ENCODE results near the gene HOXC12.

The HOXC12 gene

DNA sequence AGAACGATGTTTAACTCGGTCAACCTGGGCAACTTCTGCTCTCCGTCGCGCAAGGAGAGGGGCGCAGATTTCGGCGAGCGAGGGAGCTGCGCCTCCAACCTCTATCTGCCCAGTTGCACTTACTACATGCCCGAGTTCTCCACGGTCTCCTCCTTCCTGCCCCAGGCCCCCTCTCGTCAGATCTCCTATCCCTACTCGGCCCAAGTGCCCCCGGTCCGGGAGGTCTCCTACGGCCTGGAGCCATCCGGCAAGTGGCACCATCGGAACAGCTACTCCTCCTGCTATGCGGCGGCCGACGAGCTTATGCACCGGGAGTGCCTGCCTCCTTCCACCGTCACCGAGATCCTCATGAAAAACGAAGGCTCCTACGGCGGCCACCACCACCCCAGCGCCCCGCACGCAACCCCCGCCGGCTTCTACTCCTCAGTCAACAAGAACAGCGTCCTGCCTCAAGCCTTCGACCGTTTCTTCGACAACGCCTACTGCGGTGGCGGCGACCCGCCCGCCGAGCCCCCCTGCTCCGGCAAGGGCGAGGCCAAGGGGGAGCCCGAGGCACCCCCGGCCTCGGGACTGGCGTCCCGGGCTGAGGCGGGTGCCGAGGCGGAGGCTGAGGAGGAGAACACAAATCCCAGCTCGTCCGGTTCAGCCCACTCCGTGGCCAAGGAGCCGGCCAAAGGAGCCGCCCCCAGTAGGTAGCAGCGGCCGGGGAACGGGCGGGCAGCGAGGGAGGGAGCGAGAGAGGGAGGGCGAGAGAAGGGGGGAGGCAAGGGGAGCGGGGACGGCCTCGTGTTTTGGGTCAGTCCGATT, 18.7 kb downstream of the HOXC12 start:
- FAIRE-seq = no peak

DNA sequence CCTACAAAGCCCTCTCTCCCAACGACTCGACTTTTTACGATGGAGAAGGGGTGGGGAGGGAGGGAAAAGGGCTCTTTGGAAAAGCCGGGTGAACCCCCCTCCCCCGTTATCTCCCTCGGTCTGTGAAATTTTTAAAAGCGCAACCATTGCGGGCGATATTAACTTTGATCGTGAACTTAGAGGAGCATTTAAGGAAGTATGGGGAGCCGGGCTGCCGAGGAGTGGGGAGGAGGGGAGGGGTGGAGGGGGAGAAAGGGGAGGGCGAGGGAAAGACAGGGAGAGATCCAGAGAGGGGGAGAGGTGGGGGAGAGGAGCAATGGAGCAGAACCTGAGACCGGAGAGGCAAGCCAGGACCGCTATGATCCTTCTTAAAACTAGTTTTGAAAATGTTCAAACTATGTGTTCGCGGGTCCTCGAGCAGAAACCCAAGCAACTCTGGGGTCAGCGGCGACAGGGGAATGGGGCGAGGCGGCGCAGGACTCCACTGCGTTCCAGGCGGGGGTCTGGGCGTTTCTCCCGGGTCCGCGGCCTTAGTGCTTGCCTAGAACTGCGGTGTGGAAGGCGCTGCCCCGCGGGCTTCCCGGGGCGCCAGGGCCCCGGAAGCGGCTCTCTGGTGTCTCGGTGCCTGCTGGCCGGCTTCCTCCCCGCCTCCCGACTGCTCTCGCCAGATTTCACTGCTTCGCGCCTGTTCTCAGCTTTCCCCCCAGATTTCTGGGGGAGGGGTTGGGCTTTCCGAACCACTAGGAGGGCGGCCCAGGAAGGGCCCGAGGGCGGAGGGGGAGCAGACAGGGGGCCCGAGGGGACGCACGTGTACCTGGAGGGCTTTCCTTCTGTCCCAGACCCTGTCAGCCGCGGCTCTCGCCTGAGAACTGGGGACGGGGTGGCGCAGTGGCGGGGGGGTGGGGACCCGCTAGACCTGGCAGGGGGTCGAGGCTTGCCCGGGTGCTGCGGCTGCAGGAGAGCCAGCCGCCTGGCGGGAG, 19.7 kb downstream of the HOXC12 start, which contains the start of gene HOTAIR:
TSS of gene HOTAIR (minus strand) at position 871 of the 980 bp plus-strand sequence.
- FAIRE-seq = no peak

DNA sequence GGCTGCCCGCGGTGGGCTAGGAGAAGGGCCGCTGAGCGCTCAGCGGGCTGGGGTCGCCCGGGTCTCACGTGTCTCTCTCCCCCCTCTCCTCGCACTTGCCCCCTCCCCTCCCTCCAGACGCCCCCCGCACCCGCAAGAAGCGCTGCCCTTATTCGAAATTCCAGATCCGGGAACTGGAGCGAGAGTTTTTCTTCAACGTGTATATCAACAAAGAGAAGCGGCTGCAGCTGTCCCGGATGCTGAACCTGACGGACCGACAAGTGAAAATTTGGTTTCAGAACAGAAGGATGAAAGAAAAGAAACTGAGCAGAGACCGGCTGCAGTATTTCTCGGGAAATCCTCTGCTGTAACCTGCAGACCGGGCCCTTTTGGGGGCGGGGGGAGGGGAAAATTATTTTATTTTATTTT, 20.4 kb downstream of the HOXC12 start:
- FAIRE-seq = no peak

DNA sequence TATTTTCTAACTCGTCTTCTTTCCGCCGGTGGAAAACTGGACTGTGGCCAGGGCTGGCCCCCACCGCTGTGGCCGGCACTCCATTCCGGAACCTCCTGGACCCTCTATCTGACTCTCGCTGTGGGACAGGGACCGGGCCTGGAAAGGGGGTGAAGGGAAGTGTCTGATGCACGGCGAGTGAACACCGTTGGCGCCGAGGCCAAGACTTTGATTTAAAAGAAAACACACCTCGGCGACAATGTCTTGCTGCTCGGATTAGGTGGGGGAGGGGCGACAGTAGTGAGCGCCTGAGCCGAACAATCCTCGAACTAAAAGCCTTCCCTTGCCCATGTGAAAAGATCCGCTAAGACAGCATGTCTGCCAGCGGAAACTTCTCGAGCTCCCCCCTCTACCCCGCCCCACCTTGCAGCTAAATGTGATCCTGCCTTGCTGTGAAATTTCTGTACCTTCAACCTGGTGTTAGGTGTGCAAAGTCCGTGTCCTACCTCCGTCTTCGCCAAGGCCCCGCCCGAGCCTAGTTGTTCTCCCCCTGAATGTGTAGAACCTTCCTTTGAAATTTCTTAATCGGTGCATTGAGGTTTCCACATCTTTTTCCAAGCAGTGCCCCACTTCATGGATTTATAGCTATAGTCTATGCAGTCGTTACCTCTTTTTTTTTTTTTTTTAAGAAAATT, 20.9 kb downstream of the HOXC12 start:
- FAIRE-seq = no peak

DNA sequence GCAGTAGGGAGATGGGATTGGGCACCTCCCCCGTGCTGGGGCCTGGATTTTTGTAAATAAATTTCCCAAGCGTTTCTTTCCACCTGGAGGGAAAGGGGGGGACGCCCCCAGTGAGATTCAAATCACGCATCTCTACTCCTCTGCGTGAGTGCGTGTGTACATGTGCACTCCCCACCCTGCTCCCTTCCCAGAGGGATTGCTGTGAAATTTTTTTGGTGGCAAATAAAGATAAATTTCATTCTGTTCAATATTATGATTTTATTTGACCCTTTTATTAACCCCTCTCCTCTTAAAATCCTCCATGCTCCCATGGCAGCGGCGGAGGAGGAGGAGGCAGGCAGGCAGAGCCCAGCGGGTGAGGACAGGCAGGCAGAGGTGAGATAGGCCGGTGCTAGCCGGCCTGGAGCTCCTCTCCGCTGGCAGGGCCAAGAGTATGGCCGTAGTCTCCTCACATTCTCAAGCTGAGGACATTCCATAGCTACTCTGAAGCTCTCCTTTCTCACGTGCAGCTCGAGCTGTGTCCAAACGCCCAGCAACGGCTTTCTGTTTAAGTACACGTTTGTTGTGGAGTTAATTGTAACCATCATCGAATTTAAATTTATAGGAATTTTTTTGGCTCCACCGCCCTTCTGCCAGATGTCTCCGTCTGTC, 21.6 kb downstream of the HOXC12 start:
- FAIRE-seq = no peak

DNA sequence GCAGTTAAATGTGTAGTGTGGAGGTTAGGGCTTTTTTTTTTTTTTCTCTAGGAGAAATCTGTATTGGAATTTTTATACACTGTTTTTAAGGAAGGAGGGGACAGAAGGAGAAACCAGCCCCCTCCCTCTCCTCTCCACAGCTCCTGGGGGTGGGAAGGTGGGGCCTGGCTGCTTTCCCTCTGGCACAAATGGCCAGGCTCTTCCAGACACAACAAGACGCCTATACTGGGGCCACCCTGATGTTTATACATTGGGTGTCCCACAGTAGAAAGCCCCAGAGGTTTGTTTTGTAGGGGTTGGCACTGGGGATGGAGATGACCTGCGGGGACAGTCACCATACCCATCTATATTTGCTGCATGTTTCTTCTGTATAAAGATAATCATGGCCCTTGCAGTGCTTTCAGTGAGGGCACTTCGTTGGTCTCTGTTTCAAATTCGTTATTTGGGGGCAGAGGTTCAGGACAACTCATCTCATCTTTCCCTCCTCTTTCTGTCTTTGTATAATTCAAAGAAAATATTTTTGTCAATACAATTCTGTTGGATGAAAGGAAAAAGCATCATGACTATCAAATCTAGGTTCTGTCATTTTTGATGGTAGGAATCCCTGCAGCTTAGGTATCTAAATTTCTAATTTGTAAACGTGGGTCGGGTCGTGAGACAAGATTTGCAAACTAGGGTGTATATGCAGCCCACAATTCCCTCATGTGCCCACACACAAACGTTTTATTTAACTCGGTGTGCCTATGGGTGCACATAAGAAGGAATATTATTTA, 22.3 kb downstream of the HOXC12 start:
- FAIRE-seq = no peak

DNA sequence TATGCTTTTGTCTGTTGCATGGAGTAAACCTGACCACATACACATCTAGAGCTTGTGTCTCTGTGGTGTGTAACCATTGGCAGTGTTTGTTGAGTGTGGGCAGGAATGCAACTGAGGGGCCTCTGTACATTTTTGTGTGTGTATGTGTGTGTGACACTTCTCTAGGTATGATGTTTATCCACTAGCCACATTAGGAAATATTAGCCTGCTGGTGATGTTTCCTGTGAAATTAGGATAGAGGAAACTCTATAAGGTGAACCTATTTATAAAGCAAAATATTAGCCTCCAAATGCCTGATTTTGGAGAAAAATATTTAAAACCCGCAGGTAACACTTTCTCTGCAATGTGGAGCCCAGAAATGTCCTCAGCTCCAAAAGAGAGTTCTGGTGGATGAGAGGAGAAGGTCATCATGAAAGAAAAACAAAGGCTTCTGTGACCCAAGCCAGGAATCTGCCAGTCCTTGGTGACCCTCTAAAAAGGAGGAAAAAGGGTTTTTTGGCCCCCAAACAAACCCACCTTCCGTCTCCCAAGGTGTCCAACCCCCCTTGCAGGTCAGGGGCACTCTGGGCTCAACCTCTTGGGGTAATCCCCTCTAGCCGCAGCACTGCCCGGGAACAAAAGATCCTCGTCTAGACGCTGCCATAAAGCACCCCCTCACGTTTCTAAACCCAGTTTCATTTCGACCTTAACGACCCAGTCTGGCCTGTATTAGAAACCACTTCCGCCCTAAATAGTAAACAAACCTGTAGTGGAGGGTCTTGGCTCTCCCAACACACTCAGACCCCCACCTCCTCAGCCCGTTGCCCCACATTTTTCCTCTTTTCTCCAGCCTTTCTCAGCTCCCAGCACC, 23.1 kb downstream of the HOXC12 start:
- no peak for FAIRE-seq

DNA sequence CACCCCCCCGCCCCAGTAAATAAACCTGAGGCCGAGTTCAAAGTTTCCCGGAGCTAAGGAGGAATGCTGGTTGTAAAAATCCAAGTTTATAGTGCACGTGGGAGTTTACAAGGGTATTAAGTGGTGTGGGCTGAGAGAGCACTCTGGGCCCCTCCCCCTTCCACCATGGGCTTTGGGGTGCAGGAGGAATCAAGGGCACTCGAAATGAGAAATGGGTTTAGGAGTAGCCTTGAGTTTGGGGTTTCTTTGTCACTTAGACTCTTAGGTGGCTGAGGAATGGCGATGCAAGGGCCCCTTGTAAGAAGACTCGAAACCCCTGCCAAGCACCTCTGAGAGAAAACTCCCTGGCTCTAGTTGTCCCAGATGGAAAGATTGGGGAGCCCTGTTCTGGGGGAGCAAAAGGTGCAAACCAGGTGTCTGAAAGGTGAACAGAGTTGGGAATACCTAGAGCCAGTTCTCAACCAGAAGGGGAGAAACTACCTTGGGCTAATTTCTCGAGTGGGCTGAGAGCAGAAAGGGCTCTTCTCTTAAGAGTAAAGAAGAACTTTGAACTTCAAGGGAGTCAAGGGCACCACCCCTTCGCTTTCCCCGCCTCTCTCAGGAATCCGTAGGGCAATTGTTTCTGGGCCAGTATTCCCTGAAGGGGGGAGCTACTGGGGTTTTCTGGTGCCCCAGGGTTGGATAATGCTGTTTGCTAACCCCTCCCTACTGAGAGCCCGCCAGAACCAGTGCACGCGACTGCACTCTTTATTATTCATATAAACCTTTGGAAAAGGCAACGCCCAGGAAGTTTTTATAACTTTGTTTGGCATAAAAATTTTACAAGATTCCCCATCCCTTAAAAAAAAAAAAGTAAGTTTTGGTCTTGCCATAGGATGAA, 24.0 kb downstream of the HOXC12 start:
- no peak for FAIRE-seq

DNA sequence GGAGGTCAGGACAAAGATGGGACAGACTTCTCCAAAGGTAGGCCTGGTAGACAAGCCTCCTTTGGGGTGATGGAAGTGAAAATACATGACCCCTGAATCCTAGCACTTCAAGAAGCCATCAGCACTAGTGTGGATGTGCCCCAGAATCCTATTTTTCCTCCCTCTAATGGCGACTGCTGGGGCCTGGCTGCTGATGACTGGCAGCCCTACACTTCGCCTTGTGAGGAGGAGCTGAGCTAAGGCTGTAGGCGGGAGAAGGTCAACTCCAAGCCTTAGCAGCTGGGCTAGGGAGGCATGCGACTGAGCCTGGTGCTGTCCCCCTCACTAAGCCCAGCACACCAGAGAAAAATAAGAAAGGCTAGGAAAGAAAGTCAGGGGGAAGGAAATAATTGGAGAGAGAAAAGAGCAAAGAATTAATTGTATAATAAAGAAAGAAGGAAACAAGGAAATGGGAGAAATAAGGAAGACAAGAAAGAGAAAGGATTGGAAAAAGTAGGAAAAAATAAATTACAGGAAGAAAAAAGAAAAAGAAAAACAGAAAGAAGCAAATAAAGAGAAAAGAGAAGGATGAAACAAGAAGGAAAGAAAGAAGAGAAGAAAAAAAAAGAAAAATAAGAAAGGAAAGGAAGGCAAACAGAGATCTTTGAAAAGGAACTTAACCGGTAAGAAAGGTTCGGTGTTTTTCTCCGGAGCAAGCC, 25.6 kb downstream of the HOXC12 start:
- FAIRE-seq = no peak

DNA sequence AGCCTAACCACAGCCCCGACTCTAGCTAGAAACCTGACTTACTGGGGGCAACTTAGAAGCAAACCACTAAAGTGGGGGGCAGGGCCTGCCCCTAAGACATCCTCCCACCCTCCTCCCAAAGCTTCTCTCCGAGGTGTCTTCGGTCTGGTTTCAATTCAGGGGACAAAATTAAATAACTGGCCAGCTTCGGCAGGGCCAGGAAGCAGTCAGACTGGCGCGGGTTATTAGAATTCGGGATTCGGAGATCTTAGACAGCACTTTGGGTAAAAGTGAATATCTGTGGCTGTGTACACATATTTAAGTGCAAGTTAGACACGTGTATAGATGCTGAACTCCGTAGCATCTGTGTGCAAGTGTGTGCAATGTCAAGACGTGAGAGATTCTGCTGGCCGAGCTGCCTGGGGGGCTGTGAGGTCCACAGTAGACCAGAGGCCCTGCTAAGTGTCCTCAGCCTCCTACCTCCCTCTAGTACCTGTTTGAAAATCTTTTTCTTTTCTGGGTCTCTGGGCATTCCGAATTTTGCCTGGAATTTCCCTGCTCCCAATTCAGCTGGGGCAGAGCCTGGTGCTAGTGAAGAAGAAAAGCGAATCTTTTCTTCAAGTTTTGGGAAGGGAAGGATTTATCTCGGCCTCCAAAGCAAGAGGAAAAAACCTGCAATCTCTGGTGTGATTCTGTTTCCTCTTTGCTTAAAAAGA, 26.2 kb downstream of the HOXC12 start:
- FAIRE-seq = no peak

DNA sequence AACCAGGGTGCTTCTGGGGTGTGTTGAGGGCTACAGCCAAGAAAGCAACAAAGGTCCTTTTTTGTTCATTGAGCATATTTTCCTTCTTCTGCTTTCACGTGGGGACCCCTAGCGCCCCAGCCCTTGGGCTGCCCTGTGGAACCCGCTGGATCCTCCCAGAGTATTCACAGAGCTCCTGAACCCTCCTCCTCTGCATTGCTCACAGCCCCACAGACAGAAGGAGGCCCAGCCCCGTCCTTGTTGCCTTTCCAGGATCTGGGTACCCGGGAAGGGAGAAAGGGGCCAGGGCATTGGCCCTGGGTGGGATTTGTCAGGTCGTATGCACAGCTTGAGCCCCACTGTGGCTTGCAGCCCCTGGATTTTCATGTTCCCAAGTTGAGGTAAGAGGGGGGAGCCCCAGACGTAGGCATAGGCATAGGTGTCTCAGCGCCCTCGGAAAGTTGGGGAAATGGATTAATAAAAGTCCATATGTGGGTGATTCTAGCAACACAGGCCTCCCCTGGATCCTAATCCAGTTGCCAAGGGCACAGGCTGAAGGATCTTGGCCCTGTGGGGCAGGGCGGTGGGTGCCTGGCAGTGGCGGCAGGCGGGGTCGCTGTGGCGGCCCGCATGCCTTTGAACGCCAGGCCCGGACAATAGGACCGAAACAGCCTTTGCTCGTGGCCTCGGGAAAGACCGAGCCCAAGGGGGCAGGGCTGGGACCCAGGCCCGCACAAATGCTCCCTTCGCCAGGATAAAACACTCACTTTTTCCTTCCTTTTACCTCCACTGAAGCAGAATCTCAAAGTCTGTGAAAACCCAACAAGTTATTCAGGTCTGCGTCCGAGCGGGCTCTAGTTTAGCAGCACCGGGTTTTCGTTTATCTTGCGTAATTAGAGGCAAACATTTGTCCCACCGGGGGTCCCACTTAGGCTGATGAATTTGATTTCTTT, 27.2 kb downstream of the HOXC12 start:
- FAIRE-seq = no peak

DNA sequence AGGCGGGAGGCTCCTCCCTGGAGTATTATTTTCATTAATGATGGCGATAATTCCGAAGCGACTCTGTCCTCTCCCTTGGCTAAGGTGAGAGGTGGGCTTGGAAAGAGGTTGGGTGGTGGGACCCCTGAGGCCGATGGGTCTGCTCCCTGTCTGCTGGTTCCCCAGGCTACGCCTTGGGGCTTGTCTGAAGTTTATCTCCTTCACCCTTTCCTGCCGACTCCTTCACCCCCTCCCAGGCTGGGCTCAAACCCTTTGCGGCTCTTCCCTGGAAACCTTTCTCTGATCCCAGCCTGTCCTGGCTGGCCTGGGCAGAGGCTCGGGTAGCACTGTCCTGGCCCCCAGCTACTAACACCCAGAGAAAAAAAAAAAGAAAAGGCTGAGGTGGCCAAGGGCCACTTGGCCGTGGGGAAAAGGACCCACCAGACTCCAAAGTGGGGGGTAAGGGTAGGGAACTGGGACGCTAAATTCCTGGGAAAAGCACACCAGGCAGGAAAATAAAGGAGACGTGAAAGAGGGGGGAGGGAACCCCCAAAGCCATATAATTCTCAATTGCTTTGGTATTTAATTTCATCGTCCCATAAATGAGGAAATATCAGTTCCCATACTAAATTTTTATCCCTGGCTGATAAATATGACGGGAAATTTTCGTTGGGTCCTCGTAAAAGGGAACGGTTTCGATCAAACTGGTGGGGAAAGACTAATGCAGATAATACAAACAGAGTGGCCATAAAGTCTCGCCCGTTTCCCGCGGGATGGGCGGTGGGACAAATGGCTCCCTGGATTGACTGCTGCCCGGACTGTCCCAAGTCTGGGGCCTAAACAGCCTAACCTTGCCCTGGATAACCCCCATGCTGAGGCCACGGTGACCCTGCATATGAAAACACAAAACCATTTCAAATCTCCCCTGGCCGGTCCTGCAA, 28.2 kb downstream of the HOXC12 start:
- FAIRE-seq = no peak

DNA sequence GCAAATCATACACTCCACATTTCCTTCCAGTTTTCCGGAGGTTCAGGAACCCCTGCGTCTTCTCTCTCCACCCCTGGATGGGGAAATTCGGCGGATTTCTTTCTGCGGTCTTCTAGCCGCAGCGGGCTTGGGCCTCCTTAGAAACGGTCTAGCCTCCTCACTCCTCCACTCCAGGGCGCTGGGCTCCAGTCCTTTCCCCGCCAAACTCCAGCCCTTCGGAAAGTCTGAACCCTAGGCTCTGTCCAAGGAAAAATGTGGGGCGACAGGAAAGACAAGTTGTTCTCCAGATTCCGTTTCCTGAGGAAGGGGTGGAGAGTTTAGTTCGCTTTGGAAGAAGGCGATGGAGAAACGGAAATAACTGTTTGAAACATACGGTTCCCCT, 28.9 kb downstream of the HOXC12 start:
- FAIRE-seq = no peak

DNA sequence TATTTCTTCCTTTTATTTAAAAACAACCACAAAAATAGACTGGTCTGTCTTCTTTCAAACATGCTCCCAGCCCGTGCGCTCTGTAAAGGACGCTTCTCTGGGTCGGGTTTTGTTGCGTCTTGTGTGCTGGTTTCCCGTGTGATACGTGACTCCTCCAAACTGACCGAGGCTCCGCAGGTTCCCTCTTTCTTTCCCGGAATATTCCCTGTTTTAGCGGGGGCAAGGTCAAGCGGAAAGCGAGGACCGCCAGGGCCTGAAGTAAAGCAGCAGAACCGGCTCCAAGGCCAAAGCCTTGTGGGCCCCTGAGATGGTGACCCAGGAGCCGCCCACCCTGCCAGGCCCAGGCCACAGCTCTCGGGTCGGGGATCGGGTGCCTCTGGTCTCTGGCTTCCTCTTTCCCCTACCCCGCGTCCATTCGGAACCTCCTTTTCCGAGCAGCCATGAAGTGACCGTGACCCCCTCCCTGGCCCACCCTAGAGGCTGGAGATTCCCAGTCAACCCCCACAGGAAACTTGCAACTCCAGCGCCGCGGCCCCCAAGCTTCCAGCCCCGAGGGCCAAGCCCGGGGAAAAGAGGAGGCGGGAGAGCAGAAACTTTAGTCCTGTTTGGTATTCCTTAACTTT, 29.4 kb downstream of the HOXC12 start:
- no peak for FAIRE-seq

DNA sequence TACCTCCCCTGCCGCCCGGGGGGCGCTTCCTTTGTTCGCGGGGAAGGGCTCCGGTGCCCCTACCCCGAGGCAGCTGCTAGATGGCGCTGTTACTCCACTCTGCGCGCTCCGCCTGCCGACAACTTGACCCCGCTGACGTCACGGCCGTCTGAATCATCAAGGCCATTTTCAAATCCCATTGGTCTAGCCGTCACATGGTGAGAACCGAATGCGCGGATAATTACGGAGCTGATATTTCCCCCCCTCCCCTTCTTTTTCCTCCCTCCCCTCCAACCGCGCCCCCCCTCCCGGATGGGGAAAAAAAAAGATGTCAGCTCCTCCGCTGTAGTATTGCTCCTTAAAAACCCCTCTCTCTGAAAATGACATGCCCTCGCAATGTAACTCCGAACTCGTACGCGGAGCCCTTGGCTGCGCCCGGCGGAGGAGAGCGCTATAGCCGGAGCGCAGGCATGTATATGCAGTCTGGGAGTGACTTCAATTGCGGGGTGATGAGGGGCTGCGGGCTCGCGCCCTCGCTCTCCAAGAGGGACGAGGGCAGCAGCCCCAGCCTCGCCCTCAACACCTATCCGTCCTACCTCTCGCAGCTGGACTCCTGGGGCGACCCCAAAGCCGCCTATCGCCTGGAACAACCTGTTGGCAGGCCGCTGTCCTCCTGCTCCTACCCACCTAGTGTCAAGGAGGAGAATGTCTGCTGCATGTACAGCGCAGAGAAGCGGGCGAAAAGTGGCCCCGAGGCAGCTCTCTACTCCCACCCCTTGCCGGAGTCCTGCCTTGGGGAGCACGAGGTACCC, 30.4 kb downstream of the HOXC12 start, which contains the start of gene HOXC10:
TSS of gene HOXC10 (plus strand) at position 246 of the 791 bp plus-strand sequence. CDS start at position 360, 114 bp downstream.
- no peak for FAIRE-seq
